Measurements from ENCODE around the gene INPP4B. TPM values are rescaled to one million over a fixed set of nuclear protein-coding genes. Genes with fewer than 3 reads are reported as not detected.
"Not testable (repeated sequence)": the region's sequence is repeated elsewhere in the genome, so short reads cannot be mapped to it uniquely, and the experiment has no call there.

Gene INPP4B
- total RNA-seq, 2 experiments from 2014 or later, result 23.5 to 29.7 TPM

- not testable (repeated sequence) for H3K9me3 Mint-ChIP-seq (ENCODE audit: low read depth)
Observed at GRCh38 chr4:142509381-142509780, 336.7 kb downstream of the INPP4B start.

GRCh38 chr4:142500966-142501365, 345.1 kb downstream of the INPP4B start:
- Mint-ChIP-seq H3K4me1 (no peaks in the 10 kb centered on the region), H3K27ac (no peak overlapping the region), H3K9me3 (ENCODE audit: low read depth) (no peaks in the 10 kb centered on the region), H3K4me3 (no peak overlapping the region), H3K27me3 (no peaks in the 10 kb centered on the region), H3K36me3 (no peaks in the 10 kb centered on the region)
- CTCF ChIA-PET, result no interaction called here
- DNase-seq, result no peak
- ATAC-seq, result no peak

More at GRCh38 chr4:142509381-142509780, 336.7 kb downstream of the INPP4B start:
- CTCF ChIA-PET, H3K36me3 Mint-ChIP-seq, ATAC-seq, H3K27me3 Mint-ChIP-seq, H3K4me1 Mint-ChIP-seq, H3K4me3 Mint-ChIP-seq, H3K27ac Mint-ChIP-seq, DNase-seq: not testable (repeated sequence)

- ATAC-seq (no peak), DNase-seq (no peak)
- Mint-ChIP-seq H3K27ac (no peak overlapping the region), H3K27me3 (no peaks in the 10 kb centered on the region), H3K9me3 (ENCODE audit: low read depth) (no peaks in the 10 kb centered on the region), H3K4me3 (no peak overlapping the region), H3K36me3 (no peaks in the 10 kb centered on the region), H3K4me1 (no peaks in the 10 kb centered on the region)
- CTCF ChIA-PET, result no interaction called here
Observed at GRCh38 chr4:142497606-142498005, 348.5 kb downstream of the INPP4B start.

- DNase-seq (no peak), ATAC-seq (no peak)
- no peak overlapping the region for H3K4me3 Mint-ChIP-seq
- CTCF ChIA-PET, result no interaction called here
- peaks cover 3% of the 10 kb centered on the region for H3K36me3 Mint-ChIP-seq
- no peaks in the 10 kb centered on the region for H3K27me3 Mint-ChIP-seq
- H3K27ac Mint-ChIP-seq, result no peak overlapping the region
- H3K4me1 Mint-ChIP-seq, result no peaks in the 10 kb centered on the region
- H3K9me3 Mint-ChIP-seq (ENCODE audit: low read depth), result peaks cover 2% of the 10 kb centered on the region
Observed at GRCh38 chr4:142493255-142494110, 352.6 kb downstream of the INPP4B start.

- H3K27ac Mint-ChIP-seq, result no peak overlapping the region
- no peak overlapping the region for H3K4me3 Mint-ChIP-seq
- H3K9me3 Mint-ChIP-seq (ENCODE audit: low read depth), result no peaks in the 10 kb centered on the region
- DNase-seq, result no peak
- CTCF ChIA-PET, result interaction anchor here (1.0 to 1.4 kb wide), 2 partner anchors 11 to 133 kb away, joined by 3 read pairs; no protein-coding TSS in a partner anchor
- H3K4me1 Mint-ChIP-seq, result no peaks in the 10 kb centered on the region
- H3K36me3 Mint-ChIP-seq, result no peaks in the 10 kb centered on the region
- H3K27me3 Mint-ChIP-seq, result no peaks in the 10 kb centered on the region
- ATAC-seq, result no peak
Observed at GRCh38 chr4:142485452-142485851, 360.6 kb downstream of the INPP4B start.

- Mint-ChIP-seq H3K9me3 (ENCODE audit: low read depth) (no peaks in the 10 kb centered on the region), H3K4me1 (peaks cover 6% of the 10 kb centered on the region), H3K27ac (no peak overlapping the region), H3K27me3 (no peaks in the 10 kb centered on the region), H3K4me3 (no peak overlapping the region), H3K36me3 (no peaks in the 10 kb centered on the region)
- no peak for DNase-seq
- CTCF ChIA-PET, result no interaction called here
- ATAC-seq, result no peak
Observed at GRCh38 chr4:142480244-142480643, 365.9 kb downstream of the INPP4B start.

GRCh38 chr4:142475663-142476062, 370.4 kb downstream of the INPP4B start:
- Mint-ChIP-seq H3K27ac (no peak overlapping the region), H3K4me3 (no peak overlapping the region), H3K27me3 (no peaks in the 10 kb centered on the region), H3K9me3 (ENCODE audit: low read depth) (no peaks in the 10 kb centered on the region), H3K4me1 (peaks cover 13% of the 10 kb centered on the region), H3K36me3 (no peaks in the 10 kb centered on the region)
- DNase-seq (no peak), ATAC-seq (no peak)
- CTCF ChIA-PET, result no interaction called here

- Mint-ChIP-seq H3K27ac (no peak overlapping the region), H3K4me1 (peaks cover 13% of the 10 kb centered on the region), H3K36me3 (no peaks in the 10 kb centered on the region), H3K4me3 (no peak overlapping the region), H3K9me3 (ENCODE audit: low read depth) (no peaks in the 10 kb centered on the region), H3K27me3 (no peaks in the 10 kb centered on the region)
- ATAC-seq, result no peak
- CTCF ChIA-PET, result interaction anchor here (1.0 to 1.2 kb wide), 2 partner anchors 11 to 12 kb away, joined by 3 read pairs; no protein-coding TSS in a partner anchor
- DNase-seq, result no peak
Observed at GRCh38 chr4:142474398-142475087, 371.6 kb downstream of the INPP4B start.

- Mint-ChIP-seq H3K36me3 (no peaks in the 10 kb centered on the region), H3K4me1 (peaks cover 13% of the 10 kb centered on the region), H3K4me3 (no peak overlapping the region), H3K27ac (no peak overlapping the region), H3K27me3 (no peaks in the 10 kb centered on the region), H3K9me3 (ENCODE audit: low read depth) (no peaks in the 10 kb centered on the region)
- ATAC-seq (no peak), DNase-seq (no peak)
- CTCF ChIA-PET, result interaction anchor here (1.2 kb wide), 1 partner anchor 11 kb away, joined by 3 read pairs; no protein-coding TSS in a partner anchor
Observed at GRCh38 chr4:142473960-142474338, 372.2 kb downstream of the INPP4B start.

GRCh38 chr4:142473218-142473959, 372.7 kb downstream of the INPP4B start:
- no peak for DNase-seq
- H3K4me3 Mint-ChIP-seq, result no peak overlapping the region
- H3K27me3 Mint-ChIP-seq, result no peaks in the 10 kb centered on the region
- no peak overlapping the region for H3K27ac Mint-ChIP-seq
- H3K36me3 Mint-ChIP-seq, result no peaks in the 10 kb centered on the region
- H3K9me3 Mint-ChIP-seq (ENCODE audit: low read depth), result no peaks in the 10 kb centered on the region
- H3K4me1 Mint-ChIP-seq, result peaks cover 13% of the 10 kb centered on the region
- ATAC-seq, result no peak
- CTCF ChIA-PET, result interaction anchor here (1.2 kb wide), 1 partner anchor 11 kb away, joined by 3 read pairs; no protein-coding TSS in a partner anchor

- Mint-ChIP-seq H3K9me3 (ENCODE audit: low read depth) (no peaks in the 10 kb centered on the region), H3K27me3 (no peaks in the 10 kb centered on the region), H3K4me3 (no peak overlapping the region), H3K36me3 (no peaks in the 10 kb centered on the region), H3K27ac (no peak overlapping the region), H3K4me1 (peaks cover 8% of the 10 kb centered on the region)
- ATAC-seq (no peak), DNase-seq (no peak)
- CTCF ChIA-PET, result interaction anchor here (1.2 kb wide), 1 partner anchor 8 kb away, joined by 4 read pairs; no protein-coding TSS in a partner anchor
Observed at GRCh38 chr4:142467088-142467487, 379.0 kb downstream of the INPP4B start.

GRCh38 chr4:142465526-142465925, 380.6 kb downstream of the INPP4B start:
- no peaks in the 10 kb centered on the region for H3K9me3 Mint-ChIP-seq (ENCODE audit: low read depth)
- CTCF ChIA-PET, result no interaction called here
- ATAC-seq, result no peak

GRCh38 chr4:142463206-142463605, 382.9 kb downstream of the INPP4B start:
- DNase-seq, result no peak
- no peak overlapping the region for H3K4me3 Mint-ChIP-seq
- no peaks in the 10 kb centered on the region for H3K9me3 Mint-ChIP-seq (ENCODE audit: low read depth)
- no peak for ATAC-seq
- peaks cover 8% of the 10 kb centered on the region for H3K4me1 Mint-ChIP-seq
- H3K36me3 Mint-ChIP-seq, result no peaks in the 10 kb centered on the region
- no peak overlapping the region for H3K27ac Mint-ChIP-seq
- CTCF ChIA-PET, result interaction anchor here (1.3 kb wide), 1 partner anchor 11 kb away, joined by 3 read pairs; no protein-coding TSS in a partner anchor
- H3K27me3 Mint-ChIP-seq, result no peaks in the 10 kb centered on the region

More at GRCh38 chr4:142465526-142465925, 380.6 kb downstream of the INPP4B start:
- H3K4me3 Mint-ChIP-seq, result no peak overlapping the region
- H3K36me3 Mint-ChIP-seq, result no peaks in the 10 kb centered on the region
- H3K27ac Mint-ChIP-seq, result no peak overlapping the region
- DNase-seq, result no peak
- H3K27me3 Mint-ChIP-seq, result no peaks in the 10 kb centered on the region
- H3K4me1 Mint-ChIP-seq, result peaks cover 8% of the 10 kb centered on the region

All from activated CD8-positive, alpha-beta memory T cell treated with anti-CD3 and anti-CD28 coated beads, Interleukin-2, amount 10 ng/mL, durations not matched to agents 7 days and 5 days (primary cell).